H1 (cell line): ENCODE data around the gene SRCIN1. TPM values are rescaled to one million over a fixed set of nuclear protein-coding genes. Genes with fewer than 3 reads are reported as not detected.

Source experiments
- CTCF ChIA-PET: fragments of 300-600 bp; sonication (Branson Sonifier 250); formaldehyde crosslinking; loops from one replicate; lab custom pipeline; 2021; ENCODE audit not compliant: partially characterized antibody; lab: Charles Lee
- POLR2A ChIA-PET: fragments of 300-600 bp; sonication (Branson Sonifier 250); formaldehyde crosslinking; loops from one replicate; lab custom pipeline; 2021; ENCODE audit warnings: inconsistent platforms; ENCODE audit not compliant: partially characterized antibody; lab: Charles Lee
- DNase-seq, 2 experiments: peaks; one replicate each; pipeline versions ENCODE4 v3.0.0 to v3.0.0-alpha.2; 2010 to 2022; ENCODE audit warnings: low spot score in 2 of 2, low read depth in 1 of 2, mixed read lengths in 1 of 2
- FAIRE-seq: peaks from 2 replicates; lab custom pipeline; 2011; peaks lifted over from hg19 to GRCh38; lab: Jason Lieb, UNC
- H2AFZ ChIP-seq: 2 replicates; pipeline ENCODE4 v1.8.1; 2012; ENCODE audit warnings: low read length, inconsistent platforms
- H2AK5ac ChIP-seq: 2 replicates; pipeline ENCODE4 v1.6.1; 2013; ENCODE audit warnings: low read depth, low read length
- H2BK120ac ChIP-seq: replicated peaks from 2 replicates; pipeline ENCODE3; 2013; ENCODE audit warnings: low read depth, low read length, inconsistent platforms
- H2BK12ac ChIP-seq: 2 replicates; pipeline ENCODE4 v1.6.1; 2013; ENCODE audit warnings: low read depth, low read length
- H2BK15ac ChIP-seq: 2 replicates; pipeline ENCODE4 v1.6.1; 2013; ENCODE audit warnings: low read length
- H2BK20ac ChIP-seq: 2 replicates; pipeline ENCODE4 v1.6.1; 2013; ENCODE audit warnings: low read length
- H2BK5ac ChIP-seq: 2 replicates; pipeline ENCODE4 v1.6.1; 2013; ENCODE audit warnings: low read depth, low read length
- H3K14ac ChIP-seq: 2 replicates; pipeline ENCODE4 v1.6.1; 2013; ENCODE audit warnings: inconsistent platforms; ENCODE audit not compliant: insufficient read length
- H3K18ac ChIP-seq: 2 replicates; pipeline ENCODE4 v1.6.1; 2013; ENCODE audit warnings: low read length; ENCODE audit errors: extremely low read depth
- H3K23ac ChIP-seq: 2 replicates; pipeline ENCODE4 v1.6.1; 2013; ENCODE audit warnings: inconsistent platforms; ENCODE audit not compliant: insufficient read length
- H3K23me2 ChIP-seq: 2 replicates; pipeline ENCODE4 v1.6.1; 2013; ENCODE audit warnings: low read depth, low read length
- H3K27ac ChIP-seq: 2 replicates; pipeline ENCODE4 v1.6.1; 2011; ENCODE audit warnings: low read depth, low read length, inconsistent platforms
- H3K27me3 ChIP-seq, 4 experiments: replicated peaks in 1 of 4; 1 replicate in 1 of 4; 2 replicates in 3 of 4; pipeline versions ENCODE4 v1.6.1 to v1.8.1; 2011 to 2013; ENCODE audit warnings: low read length in 3 of 4, mild to moderate bottlenecking in 3 of 4, inconsistent platforms in 2 of 4, mixed read lengths in 2 of 4, moderate library complexity in 1 of 4; ENCODE audit not compliant: control insufficient read depth in 3 of 4, insufficient read depth in 3 of 4; ENCODE audit errors: extremely low read depth in 1 of 4
- H3K36me3 ChIP-seq, 4 experiments: 2 replicates each; pipeline versions ENCODE4 v1.6.1 to v1.8.1; 2011 to 2013; ENCODE audit warnings: mild to moderate bottlenecking in 4 of 4, low read length in 3 of 4, moderate library complexity in 2 of 4, control low read depth in 1 of 4, inconsistent platforms in 1 of 4; ENCODE audit not compliant: insufficient read depth in 4 of 4, control insufficient read depth in 2 of 4
- H3K4ac ChIP-seq: replicated peaks from 2 replicates; pipeline ENCODE3; 2013; ENCODE audit warnings: low read length, low read depth, mixed read lengths, inconsistent platforms; ENCODE audit not compliant: insufficient read length
- H3K4me1 ChIP-seq, 4 experiments: replicated peaks in 1 of 4; 1 replicate in 1 of 4; 2 replicates in 3 of 4; pipeline versions ENCODE4 v1.6.1 to v1.8.1; 2011 to 2013; ENCODE audit warnings: low read length in 3 of 4, inconsistent platforms in 2 of 4, mixed read lengths in 1 of 4; ENCODE audit not compliant: insufficient read depth in 4 of 4, control insufficient read depth in 3 of 4
- H3K4me2 ChIP-seq, 2 experiments: 2 replicates each; pipeline versions ENCODE4 v1.6.1 to v1.8.1; 2011 to 2013; ENCODE audit warnings: low read depth in 2 of 2, low read length in 2 of 2, control low read depth in 1 of 2, inconsistent platforms in 1 of 2, mild to moderate bottlenecking in 1 of 2; ENCODE audit not compliant: insufficient read depth in 1 of 2
- H3K4me3 ChIP-seq, 4 experiments: fragments of 200-600, 300-600 bp in 1 of 4; sonication (generic), shearing (Covaris generic), sonication (Bioruptor Twin) in 1 of 4; 2 replicates each; pipeline versions ENCODE4 v1.5.1 to v1.8.1; 2011 to 2016; ENCODE audit warnings: low read length in 4 of 4, low read depth in 3 of 4, control low read depth in 2 of 4, inconsistent platforms in 2 of 4, mild to moderate bottlenecking in 2 of 4, mixed read lengths in 1 of 4, moderate library complexity in 1 of 4; ENCODE audit not compliant: insufficient read depth in 2 of 4; ENCODE audit errors: extremely low read depth in 1 of 4
- H3K56ac ChIP-seq: replicated peaks from 2 replicates; pipeline ENCODE3; 2013; ENCODE audit warnings: low read depth, mild to moderate bottlenecking, mixed read lengths, low read length, inconsistent platforms; ENCODE audit not compliant: insufficient read length
- H3K79me1 ChIP-seq: 2 replicates; pipeline ENCODE4 v1.6.1; 2013; ENCODE audit warnings: low read depth, low read length, control low read depth
- H3K79me2 ChIP-seq, 2 experiments: 2 replicates each; pipeline versions ENCODE4 v1.6.1 to v1.8.1; 2012 to 2013; ENCODE audit warnings: low read length in 2 of 2, mild to moderate bottlenecking in 2 of 2, inconsistent platforms in 1 of 2; ENCODE audit not compliant: insufficient read depth in 2 of 2, control insufficient read depth in 1 of 2
- H3K9ac ChIP-seq, 4 experiments: replicated peaks in 1 of 4; 1 replicate in 1 of 4; 2 replicates in 3 of 4; pipeline versions ENCODE4 v1.6.1 to v1.8.1; 2011 to 2013; ENCODE audit warnings: low read depth in 3 of 4, low read length in 3 of 4, control low read depth in 2 of 4, mild to moderate bottlenecking in 2 of 4, moderate library complexity in 2 of 4, inconsistent platforms in 1 of 4; ENCODE audit errors: extremely low read depth in 1 of 4
- H3K9me3 ChIP-seq, 2 experiments: 2 replicates each; pipeline versions ENCODE4 v1.6.1 to v1.8.1; 2012 to 2013; ENCODE audit warnings: mild to moderate bottlenecking in 2 of 2, moderate library complexity in 2 of 2, control low read depth in 1 of 2, inconsistent platforms in 1 of 2, low read depth in 1 of 2, low read length in 1 of 2, mixed read lengths in 1 of 2; ENCODE audit not compliant: insufficient read depth in 2 of 2
- H4K20me1 ChIP-seq, 2 experiments: replicated peaks in 1 of 2; 2 replicates each; pipeline versions ENCODE3 to v1.8.1; 2011 to 2013; ENCODE audit warnings: inconsistent platforms in 2 of 2, low read length in 2 of 2, mild to moderate bottlenecking in 1 of 2; ENCODE audit not compliant: insufficient read depth in 2 of 2, control insufficient read depth in 1 of 2
- H4K5ac ChIP-seq: 2 replicates; pipeline ENCODE4 v1.6.1; 2013; ENCODE audit warnings: low read length, low read depth, mixed read lengths, inconsistent platforms; ENCODE audit not compliant: insufficient read length
- H4K8ac ChIP-seq: 2 replicates; pipeline ENCODE4 v1.8.0; 2013; ENCODE audit warnings: mild to moderate bottlenecking, moderate library complexity, low read length, inconsistent platforms; ENCODE audit not compliant: insufficient read depth; ENCODE audit errors: extremely low read depth
- H4K91ac ChIP-seq: replicated peaks from 2 replicates; pipeline ENCODE3; 2013; ENCODE audit warnings: low read length, mixed read lengths, inconsistent platforms; ENCODE audit not compliant: insufficient read length
- BRCA1 ChIP-seq: IDR thresholded peaks from 2 replicates; pipeline ENCODE4 v1.6.1; 2012; ENCODE audit warnings: low read depth, low read length, improper control_type of control experiment
- MAFK ChIP-seq: IDR thresholded peaks from 2 replicates; pipeline ENCODE4 v1.6.1; 2012; ENCODE audit warnings: low read depth, mild to moderate bottlenecking, improper control_type of control experiment, low read length
- NRF1 ChIP-seq: IDR thresholded peaks from 2 replicates; pipeline ENCODE4 v1.6.1; 2011; ENCODE audit warnings: mild to moderate bottlenecking, low read depth, low read length, improper control_type of control experiment
- RBBP5 ChIP-seq: IDR thresholded peaks from 2 replicates; pipeline ENCODE4 v1.7.1; 2012; ENCODE audit warnings: low read depth, mild to moderate bottlenecking, inconsistent platforms, low read length, moderate library complexity, borderline replicate concordance
- SRF ChIP-seq: IDR thresholded peaks from 2 replicates; pipeline ENCODE4 v1.6.1; 2011; ENCODE audit warnings: mild to moderate bottlenecking, low read depth, low read length, moderate library complexity
- SUZ12 ChIP-seq: fragments of 200-600 bp; sonication (generic); IDR thresholded peaks from 2 replicates; pipeline ENCODE4 v1.6.1; 2012; ENCODE audit warnings: mild to moderate bottlenecking, inconsistent platforms, low read length, moderate library complexity, mixed read lengths
- WGBS, 2 experiments: shearing (Covaris generic) in 1 of 2; methylation state at CpG; one replicate each; pipeline versions ENCODE4 v1.1.6 to v1.1.7; 2013 to 2015; ENCODE audit warnings: low lambda C conversion rate in 2 of 2, mixed read lengths in 2 of 2, inconsistent platforms in 1 of 2, low coverage in 1 of 2, missing lambda C conversion rate in 1 of 2; ENCODE audit not compliant: insufficient replicate concordance in 2 of 2, insufficient coverage in 1 of 2, insufficient read length in 1 of 2; ENCODE audit errors: extremely low coverage in 1 of 2, missing lambda C conversion rate in 1 of 2; 5-methylcytosine and 5-hydroxymethylcytosine counted together
- polyA plus RNA-seq, 7 experiments: library from polyadenylated mRNA; depleted of rRNA in 3 of 7; stranded (reverse) in 5 of 7; unstranded in 2 of 7; fragments of >200 nt in 5 of 7; fragments of 200-250 nt in 2 of 7; gene quantifications; 1 replicate in 5 of 7; 2 replicates in 1 of 7; 4 replicates in 1 of 7; pipeline versions ENCODE4 v1.2.1 to v1.2.3, GENCODE V29; 2011 to 2013; ENCODE audit warnings: missing spikeins in 2 of 7, mixed read lengths in 2 of 7
- total RNA-seq: library from RNA; stranded (reverse); fragmentation: NEBNext Ultra II Directional; extraction: Animal tissue kit (Norgen Biotek cat#: 25700); gene quantifications from 2 replicates; pipeline ENCODE4 v1.2.1, GENCODE V29; 2021

Gene SRCIN1
- total and polyA plus RNA-seq, 2 of the 8 experiments (the other 6 are each of a cell fraction or from before 2014, with no cell fraction given), result 2.8 to 3.8 TPM

DNA sequence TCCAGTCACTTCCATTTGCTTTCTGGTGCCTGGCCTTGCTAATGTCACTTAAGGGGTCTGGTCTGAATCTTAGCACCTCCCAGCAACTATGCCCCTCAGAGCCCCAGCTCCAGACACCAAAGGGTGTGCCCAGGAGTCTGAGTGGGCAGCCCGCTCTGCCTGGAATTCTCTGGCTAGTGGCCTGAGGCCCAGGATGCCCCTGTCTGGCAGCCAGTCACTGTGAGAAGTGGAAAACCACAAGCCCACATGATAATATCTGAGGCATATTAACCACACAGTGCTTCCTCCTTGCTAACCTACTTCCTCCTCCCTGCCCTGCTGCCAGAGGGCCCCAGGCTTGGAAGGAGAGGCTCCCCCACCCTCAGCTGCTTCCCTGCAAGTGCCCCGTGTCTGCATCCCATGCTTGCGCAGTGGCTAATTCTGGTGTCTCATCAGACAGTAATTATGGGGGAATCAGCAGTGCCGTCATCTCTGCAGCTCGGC, 14.0 kb downstream of the SRCIN1 start:
- no peak overlapping the region; the same call in 1 of the 2 replicates for H4K8ac ChIP-seq
- DNase-seq (no peak), FAIRE-seq (no peak)
- no peak overlapping the region for H2BK20ac ChIP-seq
- H4K20me1 ChIP-seq, result peaks cover 0 to 4% of the 10 kb centered on the region in 2 experiments
- no peak overlapping the region for H4K5ac ChIP-seq
- no peak overlapping the region for H3K4ac ChIP-seq
- peaks cover 0 to 35% (median 22%) of the 10 kb centered on the region in 4 experiments; a peak in 6 of 7 replicates for H3K4me1 ChIP-seq
- H3K23me2 ChIP-seq, result no peaks in the 10 kb centered on the region
- H3K23ac ChIP-seq, result no peak overlapping the region
- H3K9ac ChIP-seq, result no peak overlapping the region; a peak in 1 of 7 replicates
- POLR2A ChIA-PET, result interaction anchor here (1.0 to 1.6 kb wide), 2 partner anchors 9 to 21 kb away, joined by 4 to 5 read pairs; no protein-coding TSS in a partner anchor
- H3K79me1 ChIP-seq, result 0 out of 2 replicates have a peak, but pooled peaks cover 4% of the 10 kb centered on the region
- 0 out of 2 replicates have a peak overlapping the region, but pooled peaks have one; percentile 60 for H2BK12ac ChIP-seq
- H4K91ac ChIP-seq, result no peak overlapping the region
- H2BK5ac ChIP-seq, result 0 out of 2 replicates have a peak overlapping the region, but pooled peaks have one; percentile 35
- no peaks in the 10 kb centered on the region for H3K79me2 ChIP-seq
- H3K4me2 ChIP-seq, result no peak overlapping the region
- WGBS, 2 experiments, result 91% methylated on average over 5 of the region's 5 CpGs; no CpG with 5 or more reads in 1 of the 2 experiments
- CTCF ChIA-PET, result interaction anchor here (1.0 to 32.0 kb wide), 6 partner anchors 9 to 83 kb away, joined by 3 to 914 read pairs (median 207); partner anchors contain the start of genes EPOP and SRCIN1
- H3K56ac ChIP-seq, result no peak overlapping the region
- H3K14ac ChIP-seq, result no peak overlapping the region
- H3K27me3 ChIP-seq, result peaks cover 0 to 7% (median 0%) of the 10 kb centered on the region in 4 experiments; a peak in 3 of 7 replicates
- H2BK120ac ChIP-seq, result no peak overlapping the region
- H3K36me3 ChIP-seq, result no peaks in the 10 kb centered on the region; a peak in 1 of 8 replicates
- H2BK15ac ChIP-seq, result no peak overlapping the region
- peak overlapping the region; percentile 14; the same call in 1 of the 2 replicates for H2AK5ac ChIP-seq
- H3K4me3 ChIP-seq, result no peak overlapping the region
- H2AFZ ChIP-seq, result no peak overlapping the region
- H3K18ac ChIP-seq, result no peak overlapping the region
- no peaks in the 10 kb centered on the region for H3K9me3 ChIP-seq
- no peak overlapping the region for H3K27ac ChIP-seq
- no peak for TF ChIP-seq MAFK
- no peak for TF ChIP-seq SRF
- no peak for TF ChIP-seq SUZ12
- no peak for TF ChIP-seq BRCA1
- TF ChIP-seq NRF1, result no peak
- TF ChIP-seq RBBP5, result no peak
